ENCODE measurements around the gene TMEM101.

- TF ChIP-seq CTCF (CRISPR knock-in tag; IDR thresholded peaks at IDR 0.05) = no peak
- TF ChIP-seq ZNF772 (CRISPR knock-in tag; IDR thresholded peaks at IDR 0.05) = no peak
Observed at GRCh38 chr17:44023545-44024270, 8.9 kb upstream of the TMEM101 start.

Data from HepG2 (cell line).